Measurements from ENCODE around the gene BAZ2B.
A peak's percentile ranks its signal among the peaks of the same experiment; 100 is the strongest.

The BAZ2B gene

DNA sequence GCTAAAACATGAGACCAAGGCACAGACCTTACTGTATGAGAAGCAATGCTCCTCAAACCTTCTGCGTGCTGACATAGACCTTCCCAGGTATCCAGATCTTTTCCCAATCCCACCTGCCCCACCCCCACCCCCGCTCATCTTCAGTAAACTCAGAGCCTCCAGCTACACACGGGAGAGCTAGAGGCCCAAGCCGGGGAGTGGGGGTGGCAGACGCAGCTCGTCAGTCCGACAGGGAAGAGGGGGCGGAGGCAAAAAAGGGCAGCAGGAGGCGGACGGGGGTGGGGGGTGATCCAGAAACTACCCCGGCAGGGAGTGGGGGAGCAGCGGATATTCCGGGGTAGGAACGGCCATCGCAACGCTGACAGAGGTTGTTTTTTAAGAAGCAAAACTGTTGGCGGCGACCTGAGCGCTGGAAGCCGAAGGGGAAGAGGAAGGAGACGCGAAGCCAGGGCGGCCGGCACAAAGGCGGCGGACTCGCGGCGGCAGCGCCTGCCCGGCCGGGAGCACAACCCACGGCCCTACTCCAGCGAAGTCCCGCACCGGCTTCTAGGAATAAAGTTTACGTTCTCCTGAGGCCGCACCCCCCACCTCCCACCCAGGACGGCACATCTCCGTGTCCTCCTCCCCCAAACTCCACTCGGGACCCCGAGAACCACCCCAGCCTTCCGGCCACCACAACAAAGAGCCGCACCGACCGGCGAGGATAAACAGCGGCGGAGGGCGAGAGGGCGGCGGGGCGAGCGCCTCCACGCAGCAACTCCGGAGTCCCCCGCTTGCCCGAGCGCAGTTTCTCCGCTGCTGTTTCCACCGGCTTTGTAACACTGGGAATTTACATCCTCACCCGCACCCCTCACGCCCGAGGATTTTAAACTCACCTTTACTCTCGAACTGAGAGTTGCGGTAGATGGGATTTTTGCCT, 722 bp downstream of the BAZ2B start:
- DNase-seq: peak; percentile 5

DNA sequence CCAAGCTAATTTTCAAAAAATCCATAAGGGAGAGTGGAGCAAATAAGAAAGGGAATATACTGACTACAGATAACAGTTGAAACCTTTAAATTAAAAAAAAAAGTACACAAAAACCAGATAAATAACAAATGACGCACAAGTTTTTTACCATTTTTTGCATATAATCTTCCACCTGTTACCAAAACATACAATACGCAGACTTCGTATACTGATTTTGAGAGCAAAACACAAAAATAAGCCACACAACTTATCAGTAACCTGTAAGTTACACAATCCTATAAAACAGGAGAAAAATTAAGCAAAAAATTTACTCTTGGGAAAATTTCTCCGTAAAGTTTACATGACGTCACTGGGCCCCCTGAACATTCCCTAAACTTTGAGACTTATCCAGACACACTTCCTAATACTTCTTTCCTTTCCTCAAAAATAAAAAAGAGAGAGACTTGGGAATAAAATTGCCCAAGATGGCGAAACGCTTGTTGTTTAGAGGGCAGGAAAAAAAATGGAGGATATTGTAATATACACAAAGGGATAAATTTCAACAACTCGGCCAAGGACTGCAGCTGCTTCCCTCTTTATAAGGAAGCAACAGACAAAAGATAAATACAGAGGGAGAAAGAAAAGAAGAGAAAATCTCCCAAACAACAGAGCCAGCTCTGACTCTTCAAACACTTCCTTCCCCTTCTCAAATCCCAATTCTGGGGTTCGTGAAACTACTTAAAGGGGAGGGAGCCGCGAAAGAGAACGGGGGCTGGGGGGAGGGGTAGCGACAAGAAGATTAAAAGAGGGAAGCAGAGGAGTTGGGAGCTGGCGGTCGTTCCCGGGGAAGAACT, 1.6 kb downstream of the BAZ2B start:
- DNase-seq: no peak

DNA sequence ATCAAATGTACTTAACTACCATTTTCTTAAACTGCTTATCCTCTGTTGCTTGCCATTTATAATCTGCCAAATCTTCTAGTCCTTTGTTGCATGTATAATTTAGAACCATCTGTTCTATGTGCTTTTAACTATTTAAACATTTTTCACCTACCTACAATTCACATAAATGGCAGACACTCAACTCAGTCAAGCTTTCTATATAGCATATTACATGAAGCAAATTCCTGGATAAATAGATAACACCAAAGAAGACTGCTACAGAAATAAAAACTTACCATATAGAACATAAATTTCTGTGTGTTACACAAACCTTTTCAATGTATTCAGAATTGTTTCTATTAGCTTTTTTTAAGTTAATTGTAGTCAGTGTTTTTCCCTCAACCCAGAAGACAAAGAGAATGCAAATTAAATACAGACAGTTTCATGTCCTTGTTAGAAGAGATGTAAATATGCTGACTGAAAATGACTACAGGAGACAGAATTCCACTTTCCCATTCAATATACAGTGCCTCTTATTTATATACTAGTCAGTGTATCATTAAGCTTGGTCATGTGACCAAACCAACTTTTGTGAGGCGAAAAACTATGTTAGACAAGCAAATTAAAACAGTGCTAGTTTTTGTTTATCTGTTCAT, 2.6 kb downstream of the BAZ2B start:
- no peak for DNase-seq

DNA sequence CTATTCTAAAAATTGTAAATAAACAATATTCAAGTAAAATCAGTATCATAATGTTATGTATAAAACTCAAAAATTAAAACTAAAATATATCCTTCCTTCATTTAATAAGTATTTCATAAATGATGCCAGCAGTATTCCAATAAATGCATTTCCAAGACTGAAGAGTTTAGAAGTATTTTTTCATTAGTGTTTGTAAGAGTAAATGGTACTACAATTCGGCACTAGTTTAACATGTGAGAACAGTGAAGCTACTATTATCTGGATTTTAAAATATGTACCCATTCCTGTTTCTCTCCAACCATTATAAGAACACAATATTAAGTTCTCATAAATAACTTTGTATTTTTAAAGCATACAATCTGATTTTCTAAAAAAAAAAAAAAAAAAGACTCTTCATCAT, 3.3 kb downstream of the BAZ2B start:
- DNase-seq: no peak

DNA sequence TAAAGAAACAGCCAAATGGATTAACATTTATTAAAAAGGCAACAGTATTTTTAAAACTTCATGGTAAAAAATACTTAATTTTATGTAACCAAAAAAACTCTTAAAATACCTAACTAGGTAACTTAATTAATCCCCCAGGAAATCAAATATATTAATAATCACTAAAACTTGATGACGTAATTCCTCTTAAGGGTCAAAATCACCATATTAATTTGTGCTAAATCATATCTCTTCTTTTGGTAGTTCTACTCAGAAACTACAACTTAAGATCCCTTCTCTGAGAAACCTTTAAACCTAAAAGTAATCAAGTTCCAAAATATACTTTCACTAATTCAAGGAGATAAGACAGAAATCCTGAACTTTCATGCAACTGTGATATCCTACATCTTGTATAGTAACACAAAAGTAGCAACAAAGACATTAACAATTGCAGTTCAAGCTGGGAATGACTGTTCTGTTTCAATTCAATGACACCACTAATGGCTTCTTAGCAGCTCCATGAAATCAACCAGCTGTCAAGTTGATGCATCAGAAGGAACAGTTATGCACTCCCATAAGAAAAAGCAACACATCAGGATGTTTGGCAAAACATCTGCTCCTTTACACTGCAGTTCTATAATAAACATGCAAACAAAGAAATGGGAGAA, 4.0 kb downstream of the BAZ2B start:
- no peak for DNase-seq

DNA sequence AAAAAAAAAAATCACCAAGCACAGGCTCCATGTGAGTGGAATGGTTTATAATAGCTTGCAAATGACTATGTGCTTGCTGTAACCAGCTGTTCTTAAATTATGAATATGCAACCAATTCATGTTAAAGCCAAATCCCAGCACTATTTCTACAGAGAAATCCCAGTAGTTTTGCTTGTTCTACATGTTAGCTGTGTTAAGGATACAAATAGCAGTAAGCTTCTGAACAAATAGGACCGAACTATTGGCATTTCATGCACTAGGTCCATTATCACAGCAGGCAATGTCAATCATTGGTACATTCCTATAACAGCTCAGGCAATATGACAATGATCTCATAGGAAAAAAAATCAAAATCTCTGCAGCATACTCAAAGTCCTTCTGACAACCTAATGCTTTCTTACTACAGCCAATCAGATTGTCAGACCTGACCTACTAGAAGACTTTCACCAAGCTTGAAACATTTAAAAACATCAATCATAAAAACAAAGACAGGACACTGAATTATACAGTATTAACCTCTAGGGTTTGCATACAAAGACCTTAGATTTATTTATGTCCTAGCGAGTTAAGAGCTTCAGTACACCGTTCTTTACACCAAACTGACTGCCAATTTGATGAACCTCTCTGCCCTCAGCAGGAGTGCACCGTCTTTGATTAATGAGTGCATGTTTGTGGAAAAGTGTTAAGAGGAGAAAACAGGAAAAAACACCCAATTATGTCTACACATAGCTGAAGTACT, 6.4 kb downstream of the BAZ2B start:
- DNase-seq: no peak

DNA sequence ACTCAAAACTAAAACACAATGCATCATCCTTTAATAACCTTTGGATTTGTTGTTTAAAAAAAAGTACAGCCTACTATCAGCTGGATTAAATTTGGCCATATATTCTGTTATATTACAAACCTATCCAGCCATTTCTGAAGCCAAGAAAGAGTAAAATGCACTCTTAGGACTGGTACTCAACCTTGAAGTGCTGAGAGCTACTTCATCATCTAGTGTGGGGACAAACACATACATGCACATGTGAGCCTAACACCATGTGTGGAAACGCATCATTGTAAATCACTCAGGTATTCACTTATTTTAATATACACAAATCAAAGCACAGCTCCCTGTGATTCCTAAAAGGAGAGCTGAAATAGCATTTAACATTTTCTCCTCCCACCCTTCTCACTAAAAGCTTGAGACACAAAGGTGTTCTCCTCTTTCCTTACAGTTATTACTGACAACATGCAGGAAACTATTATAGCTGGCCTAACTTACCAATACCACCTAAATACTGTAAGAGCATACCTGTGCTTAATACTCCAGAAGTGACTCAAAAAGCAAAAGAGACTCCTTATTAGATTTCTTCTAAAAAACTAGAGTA, 7.5 kb downstream of the BAZ2B start:
- no peak for DNase-seq

DNA sequence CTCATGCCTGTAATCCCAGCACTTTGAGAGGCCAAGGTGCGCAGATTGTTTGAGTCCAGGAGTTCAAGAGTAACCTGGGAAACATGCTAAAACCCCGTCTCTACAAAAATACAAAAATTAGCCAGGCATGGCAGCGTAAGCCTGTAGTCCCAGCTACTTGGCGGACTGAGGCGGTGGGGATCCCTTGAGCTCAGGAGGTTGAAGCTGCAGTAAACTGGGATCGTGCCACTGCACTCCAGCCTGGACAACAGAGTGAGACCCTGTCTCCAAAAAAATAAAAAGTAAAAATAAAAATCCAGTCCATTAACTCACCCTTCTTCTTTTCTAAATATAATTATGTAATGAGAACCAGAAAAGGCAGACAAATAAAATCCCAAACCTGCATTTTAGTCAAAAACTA, 8.2 kb downstream of the BAZ2B start:
- DNase-seq: no peak

DNA sequence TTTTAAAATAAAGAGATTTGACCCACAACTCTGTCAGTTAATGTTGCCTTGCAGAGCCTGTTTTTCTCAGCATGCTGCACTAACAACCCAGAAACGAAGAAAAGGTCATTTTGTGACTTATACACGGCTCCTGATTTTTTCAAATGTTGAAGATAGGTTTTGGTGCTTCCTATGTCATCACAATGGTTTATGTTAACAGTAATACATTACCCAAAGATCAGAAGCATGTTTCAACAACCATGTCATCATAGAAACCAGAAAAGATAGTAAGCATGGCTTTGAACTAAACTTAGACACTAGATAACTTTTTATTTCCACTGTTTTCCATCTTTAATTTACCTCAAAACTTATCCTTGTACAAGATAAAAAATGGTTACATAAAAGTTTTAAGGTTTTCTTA, 10.1 kb downstream of the BAZ2B start:
- DNase-seq: no peak

DNA sequence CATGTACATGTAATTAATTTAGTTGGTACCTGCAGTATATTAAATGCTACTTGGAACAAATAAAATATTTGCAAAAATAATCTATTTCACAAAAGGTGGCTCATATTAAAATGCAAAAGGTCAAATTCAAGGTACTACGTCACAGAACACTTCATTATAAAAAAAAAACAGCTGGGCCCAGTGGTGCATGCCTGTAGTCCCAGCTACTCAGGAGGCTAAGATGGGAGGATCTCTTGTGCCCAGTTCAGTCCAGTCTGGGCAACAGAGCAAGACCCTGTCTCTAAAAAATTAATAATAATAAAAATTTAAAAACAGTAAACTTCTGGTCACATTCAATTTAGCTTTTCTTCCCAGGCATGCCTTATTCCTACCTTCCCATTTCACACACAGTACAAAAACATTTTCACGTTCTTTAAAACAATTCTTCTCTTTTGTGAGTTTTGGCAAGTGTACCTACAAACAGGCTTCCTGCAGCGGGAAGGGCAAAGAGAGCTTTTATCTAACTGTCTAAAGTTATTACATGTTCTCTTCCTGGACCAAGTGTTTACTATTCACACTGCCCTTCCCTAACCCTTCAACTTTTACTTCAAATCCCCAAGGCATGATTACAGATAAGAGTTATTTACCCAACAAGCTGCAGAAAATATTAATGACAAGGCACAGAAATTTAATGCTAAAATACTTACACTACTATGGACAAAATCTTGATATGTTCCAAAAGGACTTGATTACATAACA, 10.7 kb downstream of the BAZ2B start:
- no peak for DNase-seq

DNA sequence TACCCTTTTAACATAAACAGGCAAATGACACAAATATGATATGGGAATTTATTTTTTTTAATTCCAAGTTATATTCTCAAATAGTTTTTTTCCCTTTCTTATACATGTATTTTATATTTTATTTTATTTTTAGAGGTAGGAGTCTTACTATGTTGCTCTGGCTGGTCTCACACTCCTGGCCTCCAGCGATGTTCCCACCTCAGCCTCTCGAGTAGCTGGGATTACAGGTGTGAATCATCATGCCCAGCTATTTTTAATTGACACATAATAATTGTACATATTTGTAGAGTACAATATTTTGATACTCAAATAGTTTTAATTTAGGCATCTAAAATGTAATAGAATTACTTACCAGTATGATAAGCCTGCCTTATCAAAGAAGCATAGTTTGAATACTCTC, 12.2 kb downstream of the BAZ2B start:
- DNase-seq: no peak

DNA sequence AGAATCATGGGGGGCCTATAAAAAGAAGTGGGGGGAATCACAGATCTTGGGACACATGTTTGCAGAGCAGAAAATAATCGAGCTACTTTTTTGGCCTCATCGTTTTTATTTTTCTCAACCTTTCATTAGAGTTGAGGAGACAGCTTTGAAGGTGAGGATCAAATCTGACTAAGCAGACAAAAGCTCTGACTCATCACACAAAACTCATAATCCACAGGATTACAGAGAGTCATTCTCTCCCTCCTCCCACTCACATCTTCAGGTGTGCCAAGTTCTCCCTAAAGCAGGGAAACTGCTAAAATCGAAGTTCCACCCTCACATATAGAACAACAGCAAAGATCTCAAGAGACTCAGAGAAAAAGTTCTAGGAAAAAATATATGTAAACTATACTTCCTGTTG, 15.6 kb downstream of the BAZ2B start:
- no peak for DNase-seq

DNA sequence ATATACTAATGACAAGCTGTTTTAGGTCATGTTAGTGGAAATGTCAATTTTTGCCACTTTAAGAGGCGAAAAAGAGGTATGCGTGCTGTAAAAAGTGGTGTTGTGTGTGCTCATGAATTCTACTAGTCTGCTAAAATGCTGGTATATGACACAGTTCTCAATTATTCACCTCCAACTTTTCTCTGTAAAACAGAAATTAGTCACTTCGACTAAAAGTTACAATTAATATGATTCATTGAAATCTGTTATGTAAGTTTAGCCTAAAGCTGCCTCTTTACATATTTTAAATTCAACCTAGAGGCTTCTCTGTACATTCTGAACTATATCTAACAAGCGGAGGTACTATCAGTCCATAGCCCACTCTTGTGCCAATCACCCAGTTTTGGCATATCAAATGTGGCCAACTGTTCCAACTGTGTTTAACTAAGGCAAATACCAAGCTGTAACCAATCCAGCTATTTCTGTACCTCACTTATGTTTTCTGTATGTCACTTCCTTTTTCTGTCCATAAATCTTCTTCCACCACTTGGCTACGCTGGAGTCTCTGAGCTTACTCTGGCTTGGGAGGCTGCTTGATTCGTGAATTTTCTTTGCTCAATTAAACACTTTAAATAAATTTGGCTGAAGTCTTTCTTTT, 20.8 kb downstream of the BAZ2B start:
- DNase-seq: no peak

DNA sequence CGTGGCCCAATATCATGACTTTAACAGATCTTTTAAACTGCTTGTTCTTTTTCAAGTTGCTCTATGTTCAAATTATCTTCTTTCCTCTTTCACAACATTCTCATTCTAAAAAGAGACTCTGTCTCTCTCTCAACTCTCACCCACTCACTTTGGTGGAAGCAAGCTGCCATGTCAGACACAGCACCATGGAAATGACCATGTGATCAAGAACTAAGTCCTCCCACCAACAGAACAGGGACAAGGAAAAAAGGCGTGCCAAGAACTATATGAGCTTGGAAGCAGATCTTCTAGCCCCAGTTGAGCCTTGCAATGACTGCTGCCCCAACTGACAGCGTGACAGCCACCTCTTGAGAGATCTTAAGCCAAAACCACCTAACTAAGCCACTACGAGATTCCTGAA, 23.9 kb downstream of the BAZ2B start:
- DNase-seq: no peak

DNA sequence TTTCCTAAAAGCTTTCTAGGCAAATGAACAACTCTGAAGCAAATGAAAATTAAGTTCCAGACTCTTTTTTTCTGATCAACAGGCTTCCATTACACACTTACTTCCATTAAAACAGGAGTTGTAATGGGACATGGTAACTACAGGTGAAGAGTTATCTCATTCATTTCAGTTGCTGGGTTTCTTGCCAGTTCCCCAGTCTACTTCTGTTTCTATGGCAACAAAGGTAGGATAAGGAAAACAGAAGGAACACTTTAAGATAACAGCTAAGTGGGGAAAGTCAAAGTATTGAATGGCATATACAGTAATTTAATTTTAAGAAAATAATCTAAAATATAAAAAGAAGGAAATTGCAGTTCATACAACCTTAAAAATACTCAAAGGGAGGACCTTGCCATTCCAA, 25.1 kb downstream of the BAZ2B start:
- no peak for DNase-seq

DNA sequence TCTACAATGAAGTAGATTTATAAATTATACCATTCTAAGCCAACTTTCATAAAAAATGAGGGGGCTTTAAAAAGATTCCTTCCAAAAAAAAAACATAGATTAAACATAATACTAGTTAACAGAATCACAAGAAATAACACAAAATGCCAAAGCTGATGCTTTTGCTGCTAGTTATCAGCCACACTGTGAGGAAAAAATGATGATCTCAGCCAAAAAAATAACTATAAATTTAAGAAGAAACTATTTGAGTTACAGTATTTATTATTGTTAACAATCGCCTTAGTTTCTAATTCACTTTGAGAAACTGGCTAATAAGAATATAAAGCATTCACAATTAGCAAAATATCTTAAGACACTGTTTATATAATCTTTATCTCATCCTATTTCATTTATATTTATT, 27.1 kb downstream of the BAZ2B start:
- no peak for DNase-seq

DNA sequence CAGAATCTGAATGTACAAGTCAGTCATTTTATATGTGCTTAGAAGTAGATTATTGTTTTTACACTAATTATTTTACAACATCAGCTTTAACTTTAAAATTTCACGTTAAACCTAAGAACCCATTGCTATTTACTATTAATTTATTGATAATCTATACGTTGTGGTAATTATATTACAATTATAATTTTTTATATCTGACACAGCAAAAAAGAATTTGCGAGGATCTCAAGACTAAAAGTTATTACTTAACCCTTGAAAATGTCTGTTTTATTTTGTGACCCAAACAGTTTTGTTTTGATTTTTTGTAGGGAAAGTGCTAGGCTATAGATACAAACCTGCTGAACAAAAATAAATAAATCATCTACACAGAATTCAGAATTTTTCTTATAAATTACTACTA, 30.3 kb downstream of the BAZ2B start:
- DNase-seq: no peak

DNA sequence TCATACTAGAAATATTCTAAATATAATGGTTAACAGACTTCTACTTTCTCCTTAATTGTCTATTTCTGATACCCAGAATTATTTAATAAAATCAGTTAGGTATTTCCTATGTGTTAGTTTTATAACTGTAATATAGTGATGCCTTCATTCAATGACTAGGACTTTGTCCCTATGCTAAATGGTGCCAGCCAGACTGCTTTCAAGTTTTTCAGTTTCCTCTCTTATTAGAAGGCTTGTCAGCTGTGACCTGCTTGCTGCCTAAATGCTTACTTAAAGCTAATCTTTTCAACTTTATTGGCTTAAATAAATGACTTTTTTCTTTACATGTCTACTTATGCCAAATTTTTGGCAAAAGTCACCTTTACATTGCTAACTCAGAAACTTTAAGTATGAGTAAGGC, 30.7 kb downstream of the BAZ2B start:
- DNase-seq: no peak

DNA sequence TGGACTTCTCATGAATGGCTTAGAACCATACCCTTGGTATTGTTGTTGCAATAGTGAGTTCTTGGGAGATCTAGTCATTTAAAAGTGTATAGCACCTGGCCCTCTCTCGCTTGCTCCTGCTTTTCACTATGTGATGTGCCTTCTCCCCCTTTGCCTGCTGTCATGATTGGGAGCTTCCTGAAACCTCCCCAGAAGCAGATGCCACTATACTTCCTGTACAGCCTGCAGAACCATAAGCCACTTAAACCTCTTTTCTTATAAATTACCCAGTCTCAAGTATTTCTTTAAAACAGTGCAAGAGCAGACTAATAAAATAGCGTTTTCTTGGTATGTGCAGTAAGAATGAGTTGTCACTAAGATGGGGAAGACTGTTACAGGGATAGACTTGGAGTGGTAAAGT, 31.6 kb downstream of the BAZ2B start:
- DNase-seq: no peak

DNA sequence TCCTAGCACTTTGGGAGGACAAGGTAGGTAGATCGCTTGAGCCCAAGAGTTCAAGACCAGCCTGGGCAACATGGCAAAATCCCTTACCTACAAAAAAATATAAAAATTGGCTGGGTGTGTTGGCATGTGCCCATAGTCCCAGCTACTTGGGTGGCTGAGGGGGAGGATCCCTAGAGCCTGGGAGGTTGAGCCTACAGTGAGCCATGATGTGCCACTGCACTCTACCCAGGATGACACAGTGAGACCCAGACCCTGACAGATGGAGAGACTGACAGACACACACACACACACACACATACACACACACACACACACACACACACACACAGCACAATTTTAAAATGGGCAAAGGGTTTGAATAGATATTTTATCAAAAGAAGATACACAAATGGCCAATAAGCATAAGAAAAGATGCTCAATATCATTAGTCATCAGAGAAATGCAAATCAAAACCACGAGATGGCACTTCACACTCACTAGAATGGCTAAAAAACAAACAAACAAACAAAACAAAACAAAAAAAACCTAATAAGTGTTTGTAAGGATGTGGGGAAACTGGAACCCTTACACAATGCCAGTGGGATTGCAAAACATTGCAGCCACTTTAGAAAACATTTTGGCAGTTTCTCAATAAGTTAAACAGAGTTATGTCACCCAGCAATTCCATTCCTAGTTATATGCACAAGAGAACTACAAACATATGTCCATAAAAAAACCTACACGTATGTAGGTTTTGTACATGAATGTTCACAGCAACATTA, 42.3 kb downstream of the BAZ2B start:
- DNase-seq: no peak

Data from effector CD4-positive, alpha-beta T cell (primary cell).